ENCODE data around the gene KCNAB2.

DNA sequence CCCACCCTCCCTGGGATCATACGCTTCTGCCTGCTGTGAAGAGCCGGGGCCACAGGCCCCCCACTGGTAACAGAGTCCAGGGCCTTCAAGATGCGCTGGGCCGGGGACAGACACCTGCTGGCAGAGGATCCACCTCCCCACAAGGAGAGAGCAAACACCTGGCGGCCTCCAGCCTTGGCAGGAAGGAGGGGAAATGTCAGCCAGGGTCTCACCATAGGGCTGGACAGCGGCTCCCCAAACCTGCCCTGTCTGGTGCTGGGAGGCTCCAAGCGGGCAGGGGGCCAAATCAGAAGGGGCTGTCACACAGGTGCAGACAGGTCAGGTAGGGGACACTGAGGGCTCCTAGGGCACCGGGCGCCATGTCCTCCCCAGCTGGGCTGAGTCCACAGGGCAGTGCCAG lies 58.9 kb downstream of the KCNAB2 start:
- TF ChIP-seq YY1 (IDR thresholded peaks at IDR 0.05; ENCODE audit: insufficient read depth, insufficient read length): no peak
- no peak for TF ChIP-seq ZNF274 (IDR thresholded peaks at IDR 0.05; ENCODE audit: low read depth, low read length)
